GM12878 (cell line): ENCODE results near the gene UACA. TPM values are rescaled to one million over a fixed set of nuclear protein-coding genes. Genes with fewer than 3 reads are reported as not detected.

Source experiments
- BCL3 ChIP-seq: IDR thresholded peaks from 2 replicates; pipeline ENCODE4 v1.6.1; 2011; ENCODE audit warnings: borderline replicate concordance, low read depth, mild to moderate bottlenecking, moderate library complexity, low read length; ENCODE audit not compliant: insufficient read depth, poor library complexity, severe bottlenecking
- HCFC1 ChIP-seq: fragments of 150-350 bp; IDR thresholded peaks from 2 replicates; pipeline ENCODE4 v1.6.1; 2014; ENCODE audit warnings: low read length
- JUND ChIP-seq: IDR thresholded peaks from 2 replicates; pipeline ENCODE4 v1.6.1; 2012; ENCODE audit warnings: low read depth, mild to moderate bottlenecking, low read length, improper control_type of control experiment, moderate library complexity
- TAF1 ChIP-seq: IDR thresholded peaks from 2 replicates; pipeline ENCODE4 v1.6.1; 2011; ENCODE audit warnings: mild to moderate bottlenecking, low read depth, low read length, borderline replicate concordance
- ZNF687 ChIP-seq: fragments of 450-650 bp; IDR thresholded peaks from 2 replicates; pipeline ENCODE4 v1.6.1; 2017; ENCODE audit warnings: mild to moderate bottlenecking, moderate library complexity
- polyA plus RNA-seq, 11 experiments: library from polyadenylated mRNA; depleted of rRNA in 4 of 11; unstranded in 6 of 11; stranded (reverse) in 5 of 11; fragments of >200 nt; fragmentation: Nextera tagmentation in 4 of 11; fragmentation: Illumina TruSeq in 1 of 11; extraction: Ambion mirVana in 4 of 11; extraction: Trizol in 1 of 11; gene quantifications; 1 replicate in 1 of 11; 2 replicates in 10 of 11; pipeline versions ENCODE4 v1.2.1 to v1.2.3, GENCODE V29; 2011 to 2016; ENCODE audit warnings: inconsistent platforms in 2 of 11, missing spikeins in 2 of 11, low read depth in 1 of 11
- total RNA-seq, 4 experiments: library from RNA; depleted of rRNA in 3 of 4; stranded (reverse); fragments of >200 nt in 3 of 4; fragmentation: Illumina TruSeq in 1 of 4; extraction: Trizol in 1 of 4; gene quantifications; 2 replicates each; pipeline versions ENCODE4 v1.2.1 to v1.2.3, GENCODE V29; 2013 to 2021
- TF ChIP-seq, protein P1 (sequence below): fragments of 450-650 bp; IDR thresholded peaks from 2 replicates; pipeline ENCODE4 v1.6.1; 2017; ENCODE audit warnings: mild to moderate bottlenecking, moderate library complexity

Gene UACA
- total and polyA plus RNA-seq, 10 of the 15 experiments (the other 5 are each of a cell fraction or from before 2014, with no cell fraction given) = 0.30 to 4.0 (median 2.0) TPM

DNA sequence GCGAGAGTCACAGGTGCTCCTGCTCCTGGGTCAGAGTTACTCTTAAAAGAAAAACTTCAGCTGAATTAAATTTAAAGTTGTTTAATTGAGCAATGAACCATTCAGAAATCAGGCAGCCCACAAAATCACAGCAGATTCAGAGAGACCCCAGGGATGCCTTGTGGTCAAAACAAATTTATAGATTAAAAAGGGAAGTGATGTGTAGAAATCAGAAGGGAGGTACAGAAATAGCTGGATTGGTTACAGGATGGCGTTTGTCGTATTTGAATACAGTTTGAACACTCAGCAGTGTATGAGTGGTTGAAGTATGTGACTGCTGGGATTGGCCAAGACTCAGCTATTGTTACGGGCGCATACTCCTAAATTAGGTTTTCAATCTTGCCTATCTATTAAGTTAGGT lies 58.6 kb downstream of the UACA start (continued):
- TF ChIP-seq ZNF687 (no peak), JUND (no peak), TAF1 (no peak), BCL3 (no peak), HCFC1 (no peak)
- TF ChIP-seq, protein P1, sequence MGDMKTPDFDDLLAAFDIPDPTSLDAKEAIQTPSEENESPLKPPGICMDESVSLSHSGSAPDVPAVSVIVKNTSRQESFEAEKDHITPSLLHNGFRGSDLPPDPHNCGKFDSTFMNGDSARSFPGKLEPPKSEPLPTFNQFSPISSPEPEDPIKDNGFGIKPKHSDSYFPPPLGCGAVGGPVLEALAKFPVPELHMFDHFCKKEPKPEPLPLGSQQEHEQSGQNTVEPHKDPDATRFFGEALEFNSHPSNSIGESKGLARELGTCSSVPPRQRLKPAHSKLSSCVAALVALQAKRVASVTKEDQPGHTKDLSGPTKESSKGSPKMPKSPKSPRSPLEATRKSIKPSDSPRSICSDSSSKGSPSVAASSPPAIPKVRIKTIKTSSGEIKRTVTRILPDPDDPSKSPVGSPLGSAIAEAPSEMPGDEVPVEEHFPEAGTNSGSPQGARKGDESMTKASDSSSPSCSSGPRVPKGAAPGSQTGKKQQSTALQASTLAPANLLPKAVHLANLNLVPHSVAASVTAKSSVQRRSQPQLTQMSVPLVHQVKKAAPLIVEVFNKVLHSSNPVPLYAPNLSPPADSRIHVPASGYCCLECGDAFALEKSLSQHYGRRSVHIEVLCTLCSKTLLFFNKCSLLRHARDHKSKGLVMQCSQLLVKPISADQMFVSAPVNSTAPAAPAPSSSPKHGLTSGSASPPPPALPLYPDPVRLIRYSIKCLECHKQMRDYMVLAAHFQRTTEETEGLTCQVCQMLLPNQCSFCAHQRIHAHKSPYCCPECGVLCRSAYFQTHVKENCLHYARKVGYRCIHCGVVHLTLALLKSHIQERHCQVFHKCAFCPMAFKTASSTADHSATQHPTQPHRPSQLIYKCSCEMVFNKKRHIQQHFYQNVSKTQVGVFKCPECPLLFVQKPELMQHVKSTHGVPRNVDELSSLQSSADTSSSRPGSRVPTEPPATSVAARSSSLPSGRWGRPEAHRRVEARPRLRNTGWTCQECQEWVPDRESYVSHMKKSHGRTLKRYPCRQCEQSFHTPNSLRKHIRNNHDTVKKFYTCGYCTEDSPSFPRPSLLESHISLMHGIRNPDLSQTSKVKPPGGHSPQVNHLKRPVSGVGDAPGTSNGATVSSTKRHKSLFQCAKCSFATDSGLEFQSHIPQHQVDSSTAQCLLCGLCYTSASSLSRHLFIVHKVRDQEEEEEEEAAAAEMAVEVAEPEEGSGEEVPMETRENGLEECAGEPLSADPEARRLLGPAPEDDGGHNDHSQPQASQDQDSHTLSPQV = no peak
